IPS DF 6.9 (cell line): Measurements from ENCODE around the gene WWOX.

Source experiments
- DNase-seq: peaks from one replicate; pipeline ENCODE4 v3.0.0-alpha.2; 2013; ENCODE audit warnings: low read depth, low spot score
- H3K27ac ChIP-seq: one replicate; pipeline ENCODE4 v1.5.1; 2013; ENCODE audit warnings: low read length, control low read depth
- H3K27me3 ChIP-seq: 2 replicates; pipeline ENCODE4 v1.6.1; 2013; ENCODE audit warnings: mild to moderate bottlenecking, low read length; ENCODE audit not compliant: control insufficient read depth, insufficient read depth
- H3K36me3 ChIP-seq: 2 replicates; pipeline ENCODE4 v1.6.1; 2013; ENCODE audit warnings: low read length; ENCODE audit not compliant: control insufficient read depth, insufficient read depth
- H3K4me1 ChIP-seq: 2 replicates; pipeline ENCODE4 v1.6.1; 2013; ENCODE audit warnings: low read length; ENCODE audit not compliant: control insufficient read depth, insufficient read depth
- H3K4me3 ChIP-seq: 2 replicates; pipeline ENCODE4 v1.5.1; 2013; ENCODE audit warnings: mild to moderate bottlenecking, low read length
- H3K9me3 ChIP-seq: 2 replicates; pipeline ENCODE4 v1.6.1; 2013; ENCODE audit warnings: low read length, inconsistent platforms; ENCODE audit not compliant: control insufficient read depth, insufficient read depth
- WGBS: extraction: QIAGEN DNeasy Blood & Tissue Kit; methylation state at CpG from one replicate; pipeline ENCODE4 v1.1.7; 2013; ENCODE audit warnings: mixed read lengths, missing lambda C conversion rate; ENCODE audit not compliant: insufficient read length, insufficient coverage; 5-methylcytosine and 5-hydroxymethylcytosine counted together

Gene WWOX

DNA sequence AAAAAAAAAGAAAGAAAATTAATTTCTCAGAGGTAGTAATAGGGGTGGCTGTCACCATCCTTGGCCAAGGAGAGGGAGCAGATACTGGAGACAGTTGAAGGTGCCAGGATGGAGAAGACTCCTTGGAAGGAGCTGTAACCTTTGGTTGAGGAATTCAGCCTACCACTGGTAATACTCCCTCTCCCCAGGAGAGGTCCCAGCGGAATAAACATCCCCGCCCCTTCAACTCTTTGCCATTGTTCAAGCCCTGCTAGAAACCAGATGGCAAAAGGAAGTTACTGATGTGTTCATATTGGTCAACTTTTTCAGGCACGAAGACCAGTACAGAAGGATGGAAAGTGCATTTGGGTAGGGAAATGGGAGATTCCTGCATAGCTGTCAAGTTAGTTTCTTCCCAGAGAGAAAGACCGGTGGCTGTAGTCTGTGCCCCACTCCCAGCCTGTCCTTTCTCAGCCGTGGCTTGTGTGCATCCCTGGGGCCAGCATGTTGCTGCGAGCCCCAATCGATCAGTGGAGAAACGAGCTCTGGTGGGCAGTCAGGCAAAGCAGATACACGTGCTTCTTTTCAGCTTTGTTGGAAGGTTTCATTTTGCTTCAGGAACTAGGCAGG lies 889.0 kb downstream of the WWOX start:
- no peak for DNase-seq
- no peaks in the 10 kb centered on the region for H3K27me3 ChIP-seq
- H3K36me3 ChIP-seq, result no peaks in the 10 kb centered on the region
- no peak overlapping the region for H3K4me3 ChIP-seq
- H3K27ac ChIP-seq, result no peak overlapping the region
- H3K9me3 ChIP-seq, result no peaks in the 10 kb centered on the region
- 0 out of 2 replicates have a peak, but pooled peaks cover 2% of the 10 kb centered on the region for H3K4me1 ChIP-seq
- no CpG with 5 or more reads among the region's 9 CpGs for WGBS

DNA sequence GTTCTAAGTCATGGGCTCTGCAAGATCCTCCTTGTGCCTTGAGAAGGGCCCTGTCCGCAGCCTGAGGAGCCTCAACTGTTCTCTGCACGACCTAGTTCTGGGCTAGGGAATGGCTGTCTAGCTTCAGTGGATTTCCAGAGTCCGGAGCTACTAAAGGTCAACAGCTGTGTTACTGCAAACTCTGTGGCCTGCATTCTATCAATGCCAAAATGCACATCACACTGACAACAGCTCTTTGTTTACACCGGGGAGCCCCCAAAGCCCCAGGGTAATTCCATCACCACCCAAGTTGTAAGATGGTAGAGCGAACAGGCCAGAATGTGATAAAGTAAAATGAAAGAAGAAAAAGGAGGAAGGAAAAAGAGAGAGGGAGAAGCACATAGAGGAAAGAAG lies 890.9 kb downstream of the WWOX start:
- no peak for DNase-seq
- Histone ChIP-seq H3K4me1 (peaks cover 4% of the 10 kb centered on the region; the same call in 1 of the 2 replicates), H3K27ac (no peak overlapping the region), H3K36me3 (no peaks in the 10 kb centered on the region), H3K9me3 (no peaks in the 10 kb centered on the region), H3K4me3 (no peak overlapping the region), H3K27me3 (no peaks in the 10 kb centered on the region)
- WGBS, result no CpG with 5 or more reads among the region's 5 CpGs

DNA sequence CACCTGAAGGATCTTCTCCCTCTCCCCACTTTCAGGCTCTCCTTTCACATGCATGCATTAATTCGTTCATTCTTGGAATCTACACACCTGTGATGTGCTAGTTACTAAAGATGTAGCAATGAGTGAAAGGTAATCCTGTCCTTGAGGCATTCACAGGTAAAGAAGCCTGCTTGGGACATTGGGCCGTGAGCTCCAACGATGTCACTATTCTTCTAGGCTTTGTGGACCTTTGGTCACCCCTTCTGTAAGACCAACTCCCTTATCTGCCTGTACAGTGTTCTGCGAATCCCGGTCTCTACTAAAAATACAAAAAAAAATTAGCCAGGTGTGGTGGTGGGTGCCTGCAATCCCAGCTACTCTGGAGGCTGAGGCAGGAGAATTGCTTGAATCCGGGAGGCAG lies 892.5 kb downstream of the WWOX start:
- no peaks in the 10 kb centered on the region for H3K9me3 ChIP-seq
- H3K4me3 ChIP-seq, result no peak overlapping the region
- H3K4me1 ChIP-seq, result peaks cover 2% of the 10 kb centered on the region; the same call in 1 of the 2 replicates
- WGBS, result no CpG with 5 or more reads among the region's 6 CpGs
- no peaks in the 10 kb centered on the region for H3K36me3 ChIP-seq
- H3K27me3 ChIP-seq, result no peaks in the 10 kb centered on the region
- H3K27ac ChIP-seq, result no peak overlapping the region
- no peak for DNase-seq

DNA sequence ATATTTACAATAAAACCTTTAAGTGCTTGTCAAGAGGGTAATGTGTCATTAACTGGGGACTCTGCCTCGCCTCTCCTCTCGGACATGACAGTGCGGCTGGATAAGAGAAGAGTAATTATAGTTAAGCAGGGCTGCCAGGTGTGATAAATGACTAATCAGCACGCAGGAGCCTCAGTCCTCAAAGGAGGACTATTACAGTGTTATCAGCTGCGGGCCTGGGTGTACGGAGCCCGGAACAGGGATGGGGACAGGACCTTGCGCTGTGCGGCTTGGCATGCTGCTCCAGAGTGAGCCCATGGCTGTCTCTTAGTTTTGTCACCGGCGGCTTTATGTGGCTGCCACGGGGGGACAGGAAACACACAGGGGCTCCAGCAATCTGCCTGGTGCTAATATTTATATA lies 893.9 kb downstream of the WWOX start:
- no peaks in the 10 kb centered on the region for H3K27me3 ChIP-seq
- H3K36me3 ChIP-seq, result no peaks in the 10 kb centered on the region
- H3K4me1 ChIP-seq, result peaks cover 2% of the 10 kb centered on the region; the same call in 1 of the 2 replicates
- no peak overlapping the region for H3K27ac ChIP-seq
- no CpG with 5 or more reads among the region's 12 CpGs for WGBS
- no peak for DNase-seq
- H3K9me3 ChIP-seq, result no peaks in the 10 kb centered on the region
- H3K4me3 ChIP-seq, result no peak overlapping the region

DNA sequence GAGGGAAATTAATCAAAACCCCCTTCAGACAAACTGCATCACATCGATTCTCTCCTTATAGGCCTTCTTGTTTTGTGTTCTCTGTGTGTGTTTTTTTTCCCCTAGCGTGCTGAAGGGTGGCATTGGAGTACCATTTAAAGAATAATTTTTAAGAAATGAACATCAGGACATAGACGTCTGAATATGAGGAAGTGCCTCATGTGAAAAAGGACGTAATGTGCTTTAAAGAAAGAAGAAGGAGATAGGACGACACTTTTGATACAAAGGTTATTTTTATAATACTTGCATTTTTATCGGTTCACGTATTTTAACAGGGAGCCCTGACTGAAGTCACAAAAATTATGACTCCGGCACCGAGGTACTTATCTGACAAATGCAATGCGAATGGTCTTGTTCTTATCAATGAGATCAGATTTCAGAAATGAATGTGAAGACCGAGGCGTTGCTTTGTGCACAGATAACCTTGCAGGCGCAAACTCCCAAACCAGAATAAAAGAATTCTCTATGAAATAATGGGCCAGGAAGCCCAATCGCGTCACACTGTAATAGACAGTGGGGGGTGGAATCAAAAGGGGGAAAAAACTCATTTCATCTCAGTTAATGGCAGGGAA lies 894.8 kb downstream of the WWOX start:
- Histone ChIP-seq H3K27me3 (no peaks in the 10 kb centered on the region), H3K9me3 (no peaks in the 10 kb centered on the region), H3K4me3 (no peak overlapping the region), H3K4me1 (peaks cover 2% of the 10 kb centered on the region; the same call in 1 of the 2 replicates), H3K27ac (no peak overlapping the region), H3K36me3 (no peaks in the 10 kb centered on the region)
- no peak for DNase-seq
- WGBS, result no CpG with 5 or more reads among the region's 15 CpGs

DNA sequence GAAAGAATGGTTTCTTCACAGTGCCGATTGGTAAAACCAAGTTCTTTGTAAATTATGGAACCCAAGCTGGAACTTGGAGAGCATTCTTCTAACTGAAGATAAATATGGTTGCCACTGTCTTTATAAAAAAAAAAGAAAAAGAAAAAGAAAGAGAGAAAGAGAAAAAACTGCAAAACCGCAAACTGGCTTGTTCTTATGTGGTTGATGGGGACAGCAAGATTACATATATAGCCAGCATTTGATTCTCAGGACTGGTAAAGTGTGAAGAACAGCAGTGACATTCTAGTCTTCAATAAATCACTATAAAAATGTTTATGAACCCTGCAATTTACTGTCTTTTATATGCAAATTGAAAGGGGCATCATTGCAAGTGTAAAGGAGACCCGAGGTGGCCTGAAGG lies 896.0 kb downstream of the WWOX start:
- Histone ChIP-seq H3K27me3 (no peaks in the 10 kb centered on the region), H3K36me3 (no peaks in the 10 kb centered on the region), H3K4me1 (peaks cover 2% of the 10 kb centered on the region; the same call in 1 of the 2 replicates), H3K9me3 (no peaks in the 10 kb centered on the region), H3K4me3 (no peak overlapping the region), H3K27ac (no peak overlapping the region)
- no peak for DNase-seq
- WGBS, result no CpG with 5 or more reads among the region's 3 CpGs

DNA sequence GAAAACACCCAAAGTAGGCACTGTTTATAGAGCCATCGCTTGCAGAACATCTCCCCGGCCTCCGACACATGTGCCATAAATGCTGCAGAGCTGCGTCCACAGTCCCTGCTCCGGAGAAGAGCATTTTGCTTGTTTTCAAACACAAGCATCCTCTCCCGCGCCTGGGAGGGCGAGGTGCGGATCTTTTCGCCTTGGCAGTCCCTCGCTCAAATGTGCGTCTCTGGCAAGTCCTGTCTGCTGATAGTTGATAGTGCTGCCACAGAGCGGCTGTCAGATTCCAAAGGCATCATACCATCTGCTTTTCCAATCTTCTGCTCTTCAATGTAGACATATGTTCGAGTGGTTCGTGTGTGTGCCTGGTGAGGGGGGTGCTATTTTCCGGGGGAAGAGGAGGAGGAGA lies 897.3 kb downstream of the WWOX start:
- peaks cover 3% of the 10 kb centered on the region; the same call in 1 of the 2 replicates for H3K4me1 ChIP-seq
- no peak overlapping the region for H3K4me3 ChIP-seq
- DNase-seq, result no peak
- no peaks in the 10 kb centered on the region for H3K9me3 ChIP-seq
- WGBS, result no CpG with 5 or more reads among the region's 16 CpGs
- no peak overlapping the region for H3K27ac ChIP-seq
- H3K27me3 ChIP-seq, result no peaks in the 10 kb centered on the region
- no peaks in the 10 kb centered on the region for H3K36me3 ChIP-seq

DNA sequence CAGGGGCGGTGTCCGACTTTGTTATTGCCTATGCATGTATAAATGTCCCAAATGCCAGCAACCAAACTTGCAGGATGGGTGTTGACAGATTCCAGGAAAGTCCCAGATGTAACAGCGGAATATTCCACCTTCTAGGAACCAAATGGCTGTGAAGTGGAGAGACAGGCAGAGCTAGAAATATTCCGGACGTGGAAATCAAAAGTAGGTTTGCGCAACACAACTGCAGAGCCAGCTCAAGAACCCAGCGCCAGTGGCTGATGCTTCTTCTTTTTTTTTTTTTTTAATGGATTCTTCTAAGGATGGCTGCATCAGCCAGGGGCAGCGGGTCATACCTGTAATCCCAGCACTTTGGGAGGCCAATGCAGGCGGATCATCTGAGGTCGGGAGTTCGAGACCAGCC lies 899.4 kb downstream of the WWOX start:
- H3K36me3 ChIP-seq, result no peaks in the 10 kb centered on the region
- peaks cover 4% of the 10 kb centered on the region; the same call in 1 of the 2 replicates for H3K4me1 ChIP-seq
- no peak overlapping the region for H3K4me3 ChIP-seq
- no peak overlapping the region for H3K27ac ChIP-seq
- H3K9me3 ChIP-seq, result no peaks in the 10 kb centered on the region
- WGBS, result no CpG with 5 or more reads among the region's 11 CpGs
- no peaks in the 10 kb centered on the region for H3K27me3 ChIP-seq
- no peak for DNase-seq

DNA sequence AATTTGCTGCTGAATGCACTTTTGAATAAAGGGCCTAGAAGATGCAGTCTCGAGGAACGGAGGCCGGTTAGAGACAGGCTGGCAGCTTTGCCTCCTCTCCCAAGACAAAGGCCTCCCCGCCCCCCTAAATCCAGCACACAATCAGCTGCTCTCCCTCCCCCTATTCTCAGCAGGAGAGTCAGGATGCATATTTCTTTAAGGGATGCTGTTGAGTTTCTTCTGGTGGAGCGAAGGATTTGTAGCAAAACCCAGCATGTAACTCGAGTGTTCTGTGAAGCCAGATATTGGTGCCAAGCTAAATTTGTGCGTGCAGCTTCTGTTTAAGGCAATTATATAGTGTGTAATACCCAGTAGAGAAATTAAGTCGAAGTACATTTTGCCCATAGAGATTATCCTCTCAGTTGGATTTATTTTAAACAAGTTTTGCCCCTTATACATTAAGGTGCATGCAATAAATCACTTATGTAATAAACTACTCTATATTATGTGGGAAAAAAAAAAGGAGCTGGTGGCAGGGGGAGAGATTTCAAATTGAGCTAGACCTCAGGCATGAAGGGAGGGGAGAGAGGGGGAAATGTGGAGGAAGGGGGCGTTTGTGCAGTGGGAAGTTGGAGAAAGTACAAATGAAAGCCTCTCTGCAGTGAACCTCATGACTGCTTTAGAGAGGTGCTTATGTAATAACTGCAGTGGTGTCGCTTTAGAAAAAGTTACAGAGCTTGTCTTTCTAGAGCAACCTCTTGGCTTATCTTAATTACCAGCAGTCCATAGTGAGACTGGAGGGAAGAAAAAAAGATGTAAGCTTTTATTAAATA lies 901.9 kb downstream of the WWOX start:
- Histone ChIP-seq H3K4me1 (peaks cover 2% of the 10 kb centered on the region; the same call in 1 of the 2 replicates), H3K4me3 (no peak overlapping the region), H3K36me3 (no peaks in the 10 kb centered on the region), H3K9me3 (no peaks in the 10 kb centered on the region), H3K27me3 (no peaks in the 10 kb centered on the region), H3K27ac (no peak overlapping the region)
- DNase-seq, result no peak
- WGBS, result no CpG with 5 or more reads among the region's 10 CpGs

DNA sequence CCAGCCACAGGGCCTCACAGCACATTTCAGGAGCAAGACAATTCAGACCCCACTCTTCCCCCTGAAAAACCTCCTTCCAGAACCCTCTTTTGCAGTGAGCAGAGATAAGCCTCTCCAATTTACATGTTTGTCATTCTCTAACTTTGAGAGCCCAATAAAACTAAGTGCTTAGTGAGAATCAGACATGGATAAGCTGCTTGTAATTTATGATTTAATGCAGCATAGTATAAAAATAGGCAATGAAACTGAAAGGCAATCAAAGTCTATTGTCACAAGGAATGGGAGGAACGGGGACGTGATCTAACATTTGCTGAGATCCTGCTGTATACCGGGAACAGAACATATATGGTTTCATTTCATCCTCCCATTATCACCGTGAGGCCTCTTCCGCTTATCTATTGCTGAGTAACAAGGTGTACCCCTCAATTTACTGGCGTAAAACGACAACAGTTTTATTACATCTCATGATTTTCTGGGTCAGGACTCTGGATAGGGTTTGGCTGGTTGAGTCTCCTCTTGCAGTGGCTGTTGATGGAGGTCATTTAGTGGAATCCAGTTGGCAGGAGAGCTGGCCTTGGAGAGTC lies 903.7 kb downstream of the WWOX start:
- WGBS, result no CpG with 5 or more reads among the region's 7 CpGs

More for the DNA sequence above, 903.7 kb downstream of the WWOX start:
- Histone ChIP-seq H3K27ac (no peak overlapping the region), H3K36me3 (no peaks in the 10 kb centered on the region), H3K4me3 (no peak overlapping the region), H3K27me3 (no peaks in the 10 kb centered on the region), H3K4me1 (peaks cover 2% of the 10 kb centered on the region; the same call in 1 of the 2 replicates), H3K9me3 (no peaks in the 10 kb centered on the region)
- no peak for DNase-seq
